Glomerular visceral epithelial cell (primary cell): ENCODE measurements around the gene ZNF48.
A peak's percentile ranks its signal among the peaks of the same experiment; 100 is the strongest.

Source experiments
- DNase-seq: peaks from one replicate; pipeline ENCODE4 v3.0.0-alpha.2; 2016; ENCODE audit errors: extremely low spot score

Gene ZNF48

DNA sequence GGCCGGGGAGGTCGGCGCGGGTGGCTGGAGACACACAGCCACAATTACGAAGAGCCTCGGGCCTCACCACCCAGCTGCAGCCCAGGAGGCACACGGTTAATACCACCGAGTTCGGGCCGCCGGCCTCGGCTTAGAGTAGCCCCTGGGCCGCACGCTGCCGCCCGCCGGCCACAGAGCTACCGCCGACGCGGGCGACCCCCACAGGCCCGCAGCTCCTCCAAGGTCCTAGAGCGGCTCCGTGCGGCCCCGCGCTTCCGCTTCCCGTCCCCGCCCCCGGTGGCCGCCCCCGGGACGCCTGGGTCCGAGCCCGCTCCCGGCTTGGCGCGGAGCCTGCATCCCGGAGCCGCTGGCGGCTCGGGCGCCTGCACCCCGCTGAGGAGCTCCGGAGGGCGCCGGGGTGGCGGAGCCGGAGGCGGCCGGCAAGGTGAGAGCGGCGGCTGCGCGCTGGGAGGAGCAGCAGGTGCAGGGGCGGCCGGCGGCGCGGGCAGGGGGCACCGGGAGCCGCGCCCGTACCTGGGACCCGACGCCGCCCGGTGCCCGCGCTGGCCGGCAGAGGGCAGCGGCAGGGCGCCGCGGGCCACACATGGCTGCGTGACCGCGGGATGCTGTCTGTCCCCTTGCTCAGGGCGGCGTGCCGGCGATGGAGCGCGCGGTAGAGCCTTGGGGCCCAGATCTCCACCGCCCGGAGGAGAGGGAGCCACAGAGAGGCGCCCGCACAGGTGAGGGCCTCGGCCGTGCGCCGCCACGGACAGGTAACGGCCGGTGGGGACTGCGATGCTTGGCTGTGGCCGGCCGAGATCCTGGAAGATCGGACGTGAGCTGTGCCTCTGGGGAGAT is at the start of gene ZNF48:
Gene ZNF48, plus strand, starts transcription at position 266 of the 837 bp plus-strand sequence. Its CDS starts 375 bp downstream, at position 641.
- peak; percentile 90 for DNase-seq

DNA sequence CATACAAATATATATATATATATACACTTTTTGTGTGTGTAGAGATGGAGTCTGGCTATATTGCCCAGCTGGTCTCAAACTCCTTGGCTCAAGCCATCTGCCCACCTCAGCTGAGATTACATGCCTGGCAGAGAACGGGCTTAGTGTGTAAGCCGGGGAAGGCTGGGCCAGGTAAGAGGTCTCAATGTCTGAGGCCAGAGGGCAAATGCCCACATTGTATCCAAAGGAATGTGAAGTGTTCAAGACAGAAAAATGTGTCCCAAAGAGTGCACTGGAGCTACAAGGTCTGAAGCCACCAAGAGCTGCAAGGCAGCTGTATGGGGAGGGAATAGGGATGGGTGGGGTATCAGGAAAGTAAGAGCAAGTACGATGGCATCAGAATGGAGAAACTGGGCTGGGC is 48.9 kb upstream of the ZNF48 start:
- no peak for DNase-seq

DNA sequence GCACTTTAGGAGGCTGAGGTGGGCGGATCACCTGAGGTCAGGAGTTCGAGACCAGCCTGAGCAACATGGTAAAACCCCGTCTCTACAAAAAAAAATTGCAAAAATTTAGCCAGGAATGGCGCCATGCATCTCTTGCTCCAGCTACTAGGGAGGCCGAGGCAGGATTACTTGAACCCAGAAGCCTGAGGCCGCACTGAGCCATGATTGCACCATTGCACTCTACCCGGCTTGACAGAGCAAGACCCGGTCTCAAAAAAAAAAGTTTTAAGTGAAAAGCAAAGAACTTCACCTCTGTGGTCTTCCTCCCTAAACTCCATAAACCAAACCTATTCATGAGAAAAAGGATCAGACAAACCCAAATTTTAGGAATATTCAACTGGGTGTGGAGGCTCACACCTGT is 47.1 kb upstream of the ZNF48 start:
- no peak for DNase-seq

DNA sequence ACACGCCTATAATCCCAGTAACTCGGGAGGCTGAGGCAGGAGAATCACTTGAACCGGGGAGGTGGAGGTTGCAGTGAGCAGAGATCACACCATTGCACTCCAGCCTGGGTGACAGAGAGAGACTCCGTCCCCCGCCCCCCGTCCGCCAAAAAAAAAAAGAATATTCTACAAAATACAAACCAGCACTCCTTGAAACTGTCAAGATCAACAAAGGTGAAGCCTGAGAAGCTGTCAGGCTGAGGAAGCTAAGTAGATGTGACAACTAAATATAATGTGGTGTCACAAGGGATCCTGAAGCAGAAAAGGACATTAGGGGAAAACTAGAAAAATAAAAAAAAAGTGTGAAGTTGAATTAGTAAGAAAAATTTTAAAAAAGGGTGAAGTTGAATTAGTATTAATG is 46.3 kb upstream of the ZNF48 start:
- no peak for DNase-seq

DNA sequence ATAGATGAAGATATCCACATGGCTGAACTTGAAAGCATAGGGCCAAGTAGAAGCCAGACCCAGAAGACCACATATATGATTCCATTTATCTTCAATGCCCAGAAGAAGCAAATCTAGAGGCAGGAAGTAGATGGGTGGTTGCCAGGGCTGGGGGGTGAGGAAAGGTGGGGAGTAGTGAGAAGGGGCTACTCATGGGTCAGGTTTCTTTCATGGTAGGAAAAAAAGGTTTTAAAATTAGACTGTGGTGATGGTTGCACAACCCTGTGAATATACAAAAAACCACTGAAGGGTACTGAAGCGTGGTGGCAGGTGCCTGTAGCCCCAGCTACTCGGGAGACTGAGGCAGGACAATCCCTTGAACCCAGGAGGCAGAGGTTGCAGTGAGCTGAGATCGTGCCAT is 45.5 kb upstream of the ZNF48 start:
- DNase-seq = no peak

DNA sequence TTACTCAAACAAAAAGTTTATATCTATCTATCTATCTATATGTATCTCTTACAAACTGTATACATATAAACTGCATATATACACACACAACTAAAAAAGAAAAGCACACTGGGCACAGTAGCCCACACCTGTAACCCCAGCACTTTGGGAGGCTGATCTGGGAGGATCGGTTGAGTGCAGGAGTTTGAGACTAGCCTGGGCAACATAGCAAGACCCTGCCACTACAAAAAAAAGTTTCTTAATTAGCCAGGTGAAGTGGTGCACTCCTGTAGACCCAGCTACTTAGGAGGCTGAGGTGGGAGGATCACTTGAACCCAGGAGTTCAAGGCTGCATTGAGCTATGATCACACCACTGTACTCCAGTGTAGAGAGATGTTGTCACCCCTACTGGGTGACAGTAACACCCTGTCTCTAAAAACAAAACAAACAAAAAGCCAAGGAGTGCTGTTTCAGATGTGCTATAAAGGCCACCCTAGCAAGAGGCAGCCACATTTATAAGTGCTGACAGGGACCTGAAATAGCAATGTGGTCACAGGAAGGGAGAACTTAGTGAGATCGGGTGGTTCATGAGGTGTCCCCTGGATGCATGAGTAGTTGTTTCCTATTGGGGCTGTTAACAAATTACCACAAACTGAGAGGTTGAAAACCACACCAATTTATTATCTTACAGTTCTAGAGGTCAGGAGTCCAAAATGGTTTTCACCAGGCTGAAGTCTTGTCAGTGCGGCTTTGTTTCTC is 44.9 kb upstream of the ZNF48 start:
- peak; percentile 27 for DNase-seq

DNA sequence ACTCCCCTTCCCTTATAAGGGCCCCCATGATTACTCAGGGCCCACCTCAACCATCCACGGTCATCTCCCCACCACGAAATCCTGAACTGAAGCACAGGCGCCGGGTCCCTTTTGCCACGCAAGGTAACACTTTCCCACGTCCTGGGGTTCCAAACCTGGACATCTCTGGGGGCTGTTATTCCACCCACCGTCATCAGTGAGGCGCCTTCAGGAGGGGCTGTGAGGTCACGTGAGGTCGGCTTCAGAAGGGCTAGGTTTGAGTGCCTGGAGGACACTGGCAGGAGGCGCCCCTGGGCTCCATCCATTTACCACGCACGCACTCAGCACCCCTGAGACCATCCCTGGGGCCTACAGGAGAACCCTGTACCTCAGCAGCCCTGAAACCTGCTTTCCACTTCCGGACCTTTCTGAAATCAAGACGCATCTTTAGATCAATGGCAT is 44.2 kb upstream of the ZNF48 start:
- no peak for DNase-seq

DNA sequence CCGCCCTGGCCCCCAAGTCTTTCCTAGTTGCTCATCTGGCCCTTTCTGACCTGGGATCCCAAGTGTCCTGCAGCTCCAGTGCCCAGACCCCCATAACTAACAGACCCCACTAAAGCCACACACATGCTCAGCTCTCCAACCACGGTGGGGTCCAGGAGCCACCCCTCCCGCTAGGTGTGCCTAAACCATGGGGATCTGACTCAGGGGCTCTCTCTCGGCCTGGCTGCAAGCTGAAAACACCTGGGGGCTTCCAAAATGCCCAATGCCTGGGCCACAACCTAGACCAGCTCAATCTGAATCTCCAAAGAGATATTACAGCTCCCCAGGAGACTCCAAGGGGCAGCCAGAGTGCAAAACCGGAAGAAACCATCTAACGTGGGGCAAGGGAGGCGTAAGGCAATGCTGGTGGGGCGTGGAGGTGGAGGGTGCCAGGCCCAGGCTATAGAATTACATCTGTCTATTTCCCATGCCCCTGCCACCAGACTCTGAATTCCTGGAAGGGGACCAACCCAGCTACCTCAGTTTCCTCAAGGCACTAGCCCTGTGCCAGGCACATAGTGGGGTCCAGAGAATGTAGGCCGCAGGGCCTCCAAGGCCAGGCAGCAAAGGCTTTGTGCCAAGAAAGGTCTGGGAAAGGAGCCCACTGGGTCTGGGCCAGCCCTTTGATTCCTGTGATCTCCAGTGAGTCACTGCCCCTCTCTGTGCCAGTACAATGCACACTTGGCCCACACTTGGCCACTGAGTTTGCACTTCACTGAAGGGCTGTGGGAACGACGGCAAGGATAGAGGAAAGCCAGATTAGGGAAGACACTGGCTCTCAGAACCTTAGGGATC is 43.4 kb upstream of the ZNF48 start:
- peak; percentile 77 for DNase-seq

DNA sequence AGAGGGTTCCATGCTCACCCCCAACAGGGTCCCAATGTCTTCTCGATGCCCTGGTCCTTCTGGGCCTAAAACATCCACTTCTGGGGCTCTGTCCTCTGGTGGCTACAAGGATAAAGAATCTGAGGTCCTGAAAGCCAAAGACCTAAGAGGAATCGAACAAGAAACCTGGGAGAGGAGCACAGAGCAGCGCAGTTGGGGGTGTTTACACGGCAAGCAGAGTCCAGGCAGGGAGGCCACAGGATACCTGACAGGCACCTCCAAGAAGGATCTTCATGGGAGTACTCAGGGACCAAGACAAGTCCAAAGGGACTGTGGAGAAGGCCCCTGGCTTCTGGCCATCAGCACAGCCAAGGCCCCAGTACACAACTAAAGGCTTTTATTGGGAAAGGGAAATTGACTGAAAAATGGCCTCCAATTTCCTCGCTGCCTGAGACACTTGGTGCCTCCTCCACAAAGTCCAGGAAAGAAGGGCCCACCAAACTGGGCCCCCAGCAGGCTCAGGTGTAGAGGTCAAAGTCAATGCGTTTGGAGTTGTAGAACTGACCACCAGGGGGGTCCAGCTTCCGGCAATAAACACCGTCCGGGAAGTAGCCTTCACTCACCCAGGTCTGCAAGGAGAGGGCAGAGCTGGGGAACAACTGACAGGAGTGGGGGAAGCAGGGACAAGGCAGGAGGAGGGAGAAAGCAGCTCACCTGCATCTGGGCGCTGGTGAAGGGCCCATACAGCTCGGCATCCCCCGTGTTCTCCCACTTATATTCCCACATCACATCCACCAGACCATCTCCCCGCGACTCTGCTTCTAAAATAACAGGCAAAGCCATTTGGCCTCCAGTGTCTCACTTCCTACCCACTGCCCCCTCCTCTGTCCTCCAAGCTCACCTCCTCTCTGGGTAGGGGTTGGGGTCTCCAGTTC is 42.5 kb upstream of the ZNF48 start:
- DNase-seq = no peak

DNA sequence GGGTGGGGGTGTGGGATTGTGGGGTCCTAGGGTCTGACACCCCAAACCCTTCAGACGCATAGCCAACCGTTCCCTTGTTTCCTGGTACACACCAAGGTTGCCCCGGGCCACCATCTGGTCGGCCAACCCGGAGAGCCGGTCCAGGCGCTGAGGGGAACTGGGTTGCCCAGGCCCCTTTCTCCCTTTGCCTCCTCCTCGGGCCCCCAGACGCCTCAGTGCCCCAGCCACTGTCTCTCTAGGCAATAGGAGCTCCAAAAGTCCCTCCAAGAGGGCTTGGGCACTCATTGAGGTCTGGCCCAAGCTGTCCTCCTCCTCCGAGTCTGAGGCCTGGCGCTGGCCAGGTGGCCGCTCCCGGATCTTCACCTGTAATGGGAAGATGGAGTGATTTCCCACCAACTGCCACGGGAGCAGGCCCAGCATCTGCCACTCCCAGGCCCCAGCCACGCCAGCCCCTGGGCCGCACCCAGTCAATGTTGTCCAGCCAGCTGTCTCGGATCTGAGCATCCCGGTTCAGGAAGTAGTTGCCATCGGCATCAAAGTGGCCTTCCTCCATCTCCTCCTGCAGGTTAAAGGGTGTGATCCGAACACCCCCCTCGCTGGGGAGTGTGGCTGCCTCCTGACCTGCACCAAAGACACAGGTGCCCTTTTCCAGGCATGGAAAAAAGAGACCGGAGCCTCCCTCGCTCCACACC is 41.6 kb upstream of the ZNF48 start:
- DNase-seq = no peak

DNA sequence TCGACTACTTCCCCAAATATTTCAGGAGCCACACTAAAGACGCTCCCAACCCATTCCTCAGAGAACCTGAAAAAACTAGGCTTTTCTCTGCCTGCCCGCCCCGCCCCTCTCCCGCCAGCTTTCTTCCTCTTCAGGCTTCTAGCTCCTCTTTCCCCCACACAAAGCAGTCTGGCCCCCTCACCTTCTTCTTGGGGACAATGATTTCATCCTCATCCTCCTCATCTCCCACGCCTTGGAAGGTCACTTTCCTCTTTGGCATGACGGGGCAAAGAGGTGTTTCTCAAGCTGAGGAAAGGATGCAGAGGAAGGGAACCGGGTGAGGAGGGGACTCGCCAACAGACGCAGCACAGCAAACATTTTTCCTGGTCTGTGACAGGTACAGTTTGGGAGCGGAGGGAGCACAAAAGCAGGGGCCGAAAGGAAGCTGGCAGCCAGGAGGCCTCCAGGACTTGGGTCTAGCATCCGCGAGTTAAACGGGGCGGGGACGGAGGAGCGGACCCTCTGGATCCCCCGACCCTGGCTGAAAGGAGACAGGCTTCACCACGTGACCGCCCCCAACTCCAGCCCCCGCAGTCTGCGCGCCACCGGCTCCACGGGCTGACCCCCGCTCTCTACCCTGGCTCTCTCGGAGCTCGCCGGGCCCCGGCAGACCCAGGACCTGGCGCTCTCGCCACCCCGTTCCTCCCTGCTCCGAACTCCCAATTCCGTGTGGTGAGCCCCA is 40.6 kb upstream of the ZNF48 start:
- no peak for DNase-seq

DNA sequence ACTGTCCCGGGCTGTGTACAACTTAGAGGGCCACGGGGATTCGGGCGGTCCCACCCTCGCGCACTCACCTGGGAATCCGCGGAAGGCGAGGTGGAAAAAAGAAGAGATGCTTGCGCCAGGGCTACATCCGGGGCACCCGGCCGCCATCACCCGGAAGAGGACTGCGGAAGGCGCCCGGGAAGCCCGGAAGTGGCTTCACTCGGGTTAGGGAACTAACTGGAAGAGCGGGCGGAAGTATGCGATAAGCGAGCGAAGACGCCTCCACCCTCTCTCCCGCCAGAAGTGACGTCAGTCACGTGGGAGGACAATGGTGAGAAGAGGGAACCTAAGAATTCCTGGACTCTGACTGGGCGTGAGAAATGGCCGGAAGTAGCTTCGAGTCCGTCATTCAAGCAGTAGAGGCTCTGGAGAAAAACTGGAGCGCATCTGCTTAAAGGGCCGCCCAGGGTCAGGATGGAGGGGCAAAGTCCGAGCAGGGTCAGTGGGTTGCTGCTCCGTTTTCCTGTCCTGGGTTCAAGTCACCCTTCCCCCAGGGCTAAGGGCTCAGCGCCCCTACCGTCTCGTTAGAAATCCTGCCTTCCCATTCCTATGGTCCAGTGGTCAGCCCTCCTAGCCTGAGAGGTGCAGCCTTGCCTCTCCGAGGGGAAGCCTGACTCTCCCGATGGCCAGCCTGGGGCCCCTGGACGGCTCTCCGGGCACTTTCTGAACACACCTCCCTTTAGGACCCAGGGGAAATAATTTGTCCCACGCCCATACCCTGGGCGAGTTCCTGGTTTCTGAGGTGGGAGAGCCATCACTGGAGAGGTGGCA is 39.9 kb upstream of the ZNF48 start, which contains the start of gene CD2BP2:
Gene CD2BP2, minus strand, starts transcription at position 165 of the 810 bp plus-strand sequence. CDS start 627 bp downstream, outside the sequence.
- peak; percentile 99 for DNase-seq

DNA sequence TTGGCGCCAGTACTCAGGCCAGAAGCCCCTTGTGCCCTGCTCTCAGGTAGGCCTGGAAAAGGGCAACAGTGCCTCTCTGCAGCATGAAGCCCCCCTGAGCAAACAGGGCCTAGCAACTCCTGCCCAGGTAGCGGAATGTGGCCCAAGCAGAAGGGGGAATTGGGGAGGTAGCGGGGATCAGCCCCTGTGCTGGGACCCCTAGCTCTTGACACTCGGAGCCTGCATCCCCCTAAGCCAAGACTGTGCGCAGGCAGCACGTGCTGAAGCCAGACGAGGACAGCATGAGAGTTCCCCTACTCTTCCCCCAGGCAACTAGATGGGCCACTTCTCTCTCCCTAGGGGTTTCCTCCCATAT is 39.3 kb upstream of the ZNF48 start:
- DNase-seq = no peak

DNA sequence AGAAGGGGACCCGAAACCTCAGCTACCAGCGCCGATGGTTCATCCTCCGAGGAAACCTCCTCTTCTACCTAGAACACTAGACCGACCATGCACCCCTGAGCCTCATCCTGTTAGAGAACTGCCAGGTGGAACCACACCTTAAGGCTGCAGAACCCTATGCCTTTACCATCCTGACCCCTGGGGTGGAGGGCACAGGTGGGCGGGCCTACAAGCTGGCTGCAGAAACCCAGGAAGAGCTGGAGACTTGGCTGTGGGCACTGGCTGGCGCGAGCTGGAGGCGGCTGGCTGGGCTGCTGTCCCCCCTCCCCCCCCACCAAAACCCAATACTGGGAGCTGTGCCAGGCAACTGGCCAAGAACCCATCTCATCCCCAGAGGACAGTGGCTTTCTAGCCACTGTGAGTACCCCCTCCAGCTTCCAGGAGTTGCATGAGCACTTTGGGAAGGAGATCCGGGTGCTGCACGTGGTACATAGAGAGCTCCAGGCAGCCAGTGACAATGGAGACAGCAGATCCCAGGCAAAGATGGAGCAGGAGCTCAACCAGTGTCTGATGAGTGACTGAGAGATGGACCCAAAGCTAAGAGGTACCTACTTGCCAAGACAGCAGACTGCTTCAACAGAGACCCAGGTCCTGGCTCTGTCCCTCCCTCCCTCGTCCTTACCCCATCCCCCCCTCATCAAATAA is 38.7 kb upstream of the ZNF48 start:
- DNase-seq = peak; percentile 37

DNA sequence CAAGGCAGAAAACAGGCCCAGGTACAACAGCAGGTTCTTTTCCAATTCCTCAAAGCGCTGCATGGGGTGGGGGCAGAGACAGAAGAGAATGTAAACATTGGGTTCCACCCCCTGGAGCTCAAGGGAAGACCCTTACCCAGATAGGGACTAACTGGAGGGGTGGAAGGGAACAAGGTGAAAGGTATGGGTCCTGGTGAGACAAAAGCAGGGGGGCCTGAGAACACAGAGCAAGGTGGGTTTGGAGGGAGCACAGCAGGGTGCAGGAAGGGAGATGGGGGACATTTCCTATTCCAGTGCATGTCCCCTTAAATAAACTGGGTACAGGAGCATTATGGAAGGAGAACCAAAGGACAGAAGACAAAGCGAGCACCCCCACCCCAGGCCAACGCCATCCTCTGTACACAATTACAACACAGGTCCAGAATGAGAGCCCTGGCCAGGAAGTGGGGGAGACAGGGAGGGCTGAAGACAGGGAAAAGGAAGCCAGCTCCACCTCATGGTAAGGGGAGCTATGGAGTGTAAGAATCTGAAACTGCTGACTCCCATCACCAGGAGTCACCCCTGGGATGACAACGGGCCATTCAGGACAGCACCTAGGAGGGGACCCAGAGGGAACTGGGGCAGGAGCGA is 38.0 kb upstream of the ZNF48 start:
- no peak for DNase-seq

DNA sequence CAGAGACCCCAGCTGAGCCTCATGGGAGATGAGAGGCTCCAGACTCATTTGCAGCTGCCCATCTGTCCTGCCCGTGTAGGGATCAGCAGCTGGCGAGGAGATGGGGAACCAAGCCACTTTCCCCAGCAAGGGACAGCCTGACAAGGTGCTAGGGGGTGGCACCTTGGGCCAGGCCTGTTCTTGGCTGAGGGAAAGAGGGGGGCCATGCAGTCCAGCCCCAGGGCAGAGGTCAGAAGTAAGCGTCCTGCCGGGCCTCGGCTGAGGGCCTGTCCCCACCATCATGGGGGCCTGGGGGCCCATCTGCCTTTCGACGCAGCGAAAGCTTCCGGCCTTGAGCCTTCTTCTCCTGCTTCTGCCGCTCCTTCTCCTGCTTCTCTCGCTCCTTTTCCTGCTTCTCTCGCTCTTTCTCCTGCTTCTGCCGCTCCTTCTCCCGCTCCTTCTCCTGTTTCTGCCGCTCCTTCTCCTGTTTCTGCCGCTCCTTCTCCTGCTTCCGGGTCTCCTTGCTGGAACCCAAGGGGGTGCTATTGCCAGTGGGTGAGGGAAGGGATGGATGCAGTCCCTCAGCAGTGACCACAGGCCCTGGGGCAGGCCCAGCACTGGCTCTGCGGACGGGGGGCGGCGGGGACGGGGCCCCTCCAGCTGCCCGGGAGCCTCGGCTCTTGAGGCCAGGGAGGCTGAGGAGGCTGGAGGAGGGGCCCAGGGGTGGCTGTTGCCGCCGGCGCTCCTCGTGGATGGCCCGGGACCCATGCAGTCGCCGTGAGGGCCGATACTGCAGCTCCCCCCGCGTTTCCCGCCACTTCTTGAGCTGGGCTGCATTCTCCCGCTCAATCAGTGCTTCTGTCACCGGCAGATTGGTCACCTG is 37.3 kb upstream of the ZNF48 start:
- no peak for DNase-seq

DNA sequence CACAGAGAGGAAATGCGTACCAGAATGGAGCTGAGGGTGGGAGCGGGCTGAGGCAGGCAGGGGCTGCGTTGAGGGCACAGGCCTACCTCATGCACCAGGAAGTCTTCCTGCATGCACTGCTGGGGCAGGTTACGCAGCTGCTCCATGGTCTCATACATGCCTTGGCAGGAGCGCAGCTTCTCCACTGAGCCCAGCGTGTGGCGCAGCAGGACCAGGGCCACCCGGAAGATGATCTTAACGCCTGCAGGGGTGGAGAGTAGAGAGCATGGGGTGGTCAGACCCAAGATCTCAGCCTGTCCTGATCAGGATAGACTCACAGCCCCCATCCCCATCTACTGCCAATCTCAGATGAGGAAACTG is 36.7 kb upstream of the ZNF48 start:
- DNase-seq = no peak
